GM18520 (cell line): ENCODE measurements around the gene ACVR2B.
"Not testable (repeated sequence)": the region's sequence is repeated elsewhere in the genome, so short reads cannot be mapped to it uniquely, and the experiment has no call there.

ENCODE experiments used
- ATAC-seq: cut with Tn5 transposase; IDR thresholded peaks from one replicate; pipeline ENCODE4 v1.9.1; 2021; ENCODE audit not compliant: unreplicated experiment

Gene ACVR2B

GRCh38 chr3:38453075-38453912, at the start of gene ACVR2B:
TSS of gene ACVR2B (plus strand) at chr3:38453890. CDS start at chr3:38454323, 433 bp downstream.
- ATAC-seq: no peak

GRCh38 chr3:38404286-38404685, 49.4 kb upstream of the ACVR2B start:
- no peak for ATAC-seq

GRCh38 chr3:38411591-38411990, 42.1 kb upstream of the ACVR2B start:
- no peak for ATAC-seq

- not testable (repeated sequence) for ATAC-seq
Observed at GRCh38 chr3:38420758-38421157, 32.9 kb upstream of the ACVR2B start.

- ATAC-seq: no peak
Observed at GRCh38 chr3:38421679-38422336, 31.9 kb upstream of the ACVR2B start.

GRCh38 chr3:38426798-38427426, 26.8 kb upstream of the ACVR2B start:
- ATAC-seq: not testable (repeated sequence)

- ATAC-seq: not testable (repeated sequence)
Observed at GRCh38 chr3:38432871-38433658, 20.6 kb upstream of the ACVR2B start.

- ATAC-seq: not testable (repeated sequence)
Observed at GRCh38 chr3:38433661-38434060, 20.0 kb upstream of the ACVR2B start.

GRCh38 chr3:38438436-38439069, 15.1 kb upstream of the ACVR2B start:
- not testable (repeated sequence) for ATAC-seq

- ATAC-seq: not testable (repeated sequence)
Observed at GRCh38 chr3:38443205-38443604, 10.5 kb upstream of the ACVR2B start.

- ATAC-seq: no peak
Observed at GRCh38 chr3:38446085-38446686, 7.5 kb upstream of the ACVR2B start.

GRCh38 chr3:38446812-38447211, 6.9 kb upstream of the ACVR2B start:
- ATAC-seq: no peak

GRCh38 chr3:38450853-38451252, 2.8 kb upstream of the ACVR2B start:
- no peak for ATAC-seq

- ATAC-seq: no peak
Observed at GRCh38 chr3:38453913-38454177, 155 bp downstream of the ACVR2B start.

GRCh38 chr3:38454178-38454883, 641 bp downstream of the ACVR2B start:
- ATAC-seq: no peak

- no peak for ATAC-seq
Observed at GRCh38 chr3:38454884-38455638, 1.4 kb downstream of the ACVR2B start.

- no peak for ATAC-seq
Observed at GRCh38 chr3:38455639-38456430, 2.1 kb downstream of the ACVR2B start.
